ENCODE measurements around the gene PUM1. TPM values are rescaled to one million over a fixed set of nuclear protein-coding genes. Genes with fewer than 3 reads are reported as not detected.

Gene PUM1
- total RNA-seq, 4 donors from 2014 or later = 66.7 to 121 (median 83.9) TPM

GRCh38 chr1:30905403-30905802, 160.1 kb downstream of the PUM1 start:
- no peak for DNase-seq (ENCODE audit: low spot score)
- ATAC-seq (ENCODE audit: low FRiP score) = no peak
- no peak for TF ChIP-seq CTCF (IDR thresholded peaks at IDR 0.05)

GRCh38 chr1:30904962-30905335, 160.6 kb downstream of the PUM1 start:
- TF ChIP-seq CTCF (IDR thresholded peaks at IDR 0.05) = no peak
- ATAC-seq (ENCODE audit: low FRiP score) = no peak
- no peak for DNase-seq (ENCODE audit: low spot score)

GRCh38 chr1:30904191-30904961, 161.1 kb downstream of the PUM1 start:
- no peak for TF ChIP-seq CTCF (IDR thresholded peaks at IDR 0.05)
- ATAC-seq (ENCODE audit: low FRiP score) (no peak), DNase-seq (ENCODE audit: low spot score) (no peak)

- no peak for TF ChIP-seq CTCF (IDR thresholded peaks at IDR 0.05)
These were observed 162.0 kb downstream of the PUM1 start for GRCh38 chr1:30903343-30904034.

GRCh38 chr1:30902593-30903290, 162.8 kb downstream of the PUM1 start:
- TF ChIP-seq CTCF (IDR thresholded peaks at IDR 0.05) = no peak
- DNase-seq (ENCODE audit: low spot score) (no peak), ATAC-seq (ENCODE audit: low FRiP score) (no peak)

More at GRCh38 chr1:30903343-30904034, 162.0 kb downstream of the PUM1 start:
- ATAC-seq (ENCODE audit: low FRiP score) (no peak), DNase-seq (ENCODE audit: low spot score) (no peak)

- no peak for DNase-seq (ENCODE audit: low spot score)
- no peak for TF ChIP-seq CTCF (IDR thresholded peaks at IDR 0.05)
- no peak for ATAC-seq (ENCODE audit: low FRiP score)
These were observed 163.5 kb downstream of the PUM1 start for GRCh38 chr1:30901798-30902581.

Data from omental fat pad (tissue), 4 donors.